ENCODE measurements around the gene KIF6. TPM values are rescaled to one million over a fixed set of nuclear protein-coding genes. Genes with fewer than 3 reads are reported as not detected.

Gene KIF6
- total and polyA plus RNA-seq, 2 donors (not counting 1 experiment from before 2014, with no cell fraction given) = not detected

DNA sequence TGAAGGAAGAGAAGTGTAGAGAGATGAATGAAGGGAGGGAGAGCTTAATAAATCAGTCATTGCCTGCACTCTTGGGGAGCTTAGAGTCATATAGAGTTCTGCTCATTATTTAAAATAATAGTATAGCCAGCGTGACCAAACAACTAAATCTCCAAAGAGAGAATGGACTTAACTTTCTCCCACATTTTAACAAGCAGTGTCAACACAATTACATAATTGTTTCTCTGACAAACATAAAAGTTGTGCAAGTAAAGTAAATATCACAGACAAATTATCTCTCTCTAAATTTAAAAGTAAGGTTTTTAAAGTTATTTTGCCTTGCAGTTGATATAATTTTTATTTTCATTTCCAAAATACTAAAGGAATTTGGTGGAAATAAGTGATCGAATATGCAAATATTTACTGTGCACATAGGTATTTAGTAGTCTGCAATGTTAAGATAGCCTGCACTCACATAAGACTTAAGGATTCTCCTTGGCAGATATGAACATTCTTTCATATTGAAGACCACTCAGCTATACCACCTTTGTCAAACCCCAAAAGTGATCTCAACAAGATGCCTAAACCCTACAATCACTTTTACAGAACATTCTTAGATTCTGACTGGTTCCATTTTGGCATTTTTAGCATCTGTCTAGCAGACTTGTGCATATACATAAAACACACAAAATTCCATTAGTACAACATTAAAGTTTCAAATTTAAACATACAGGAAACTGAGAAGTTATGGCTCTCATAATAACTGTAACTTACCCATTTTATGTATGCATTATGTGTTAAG is 67.7 kb downstream of the KIF6 start:
- Histone ChIP-seq H2AFZ (ENCODE audit: insufficient read depth, low read depth, low read length, poor library complexity, severe bottlenecking) (no peak overlapping the region), H3K4me1 (ENCODE audit: control insufficient read depth in 2 of 2, insufficient read depth in 2 of 2, low read length in 2 of 2) (no peaks in the 10 kb centered on the region), H3K4me2 (replicated peaks; ENCODE audit: low read depth, low read length, poor library complexity, severe bottlenecking) (no peak overlapping the region), H3K36me3 (replicated peaks in 1 of 2; ENCODE audit: control extremely low read depth in 1 of 2, control insufficient read depth in 1 of 2, extremely low read depth in 1 of 2, insufficient read depth in 2 of 2, low read length in 1 of 2) (no peaks in the 10 kb centered on the region), H3K27me3 (replicated peaks in 1 of 4; ENCODE audit: control extremely low read depth in 1 of 4, control insufficient read depth in 3 of 4, insufficient read depth in 4 of 4, low read length in 3 of 4) (no peaks in the 10 kb centered on the region), H3K79me2 (ENCODE audit: control insufficient read depth, insufficient read depth, low read length) (no peaks in the 10 kb centered on the region), H4K20me1 (ENCODE audit: control insufficient read depth, insufficient read depth, low read length, poor library complexity, severe bottlenecking) (no peaks in the 10 kb centered on the region), H3K4me3 (ENCODE audit: control extremely low read depth in 1 of 5, extremely low read depth in 1 of 5, insufficient read depth in 1 of 5, low read depth in 2 of 5, low read length in 4 of 5) (no peak overlapping the region), H3K9me3 (ENCODE audit: control extremely low read depth in 1 of 3, control insufficient read depth in 2 of 3, insufficient read depth in 1 of 3, low read length in 2 of 3) (no peaks in the 10 kb centered on the region), H3K27ac (ENCODE audit: low read length in 2 of 2) (no peak overlapping the region), H3K9ac (ENCODE audit: low read length) (no peak overlapping the region)
- WGBS (ENCODE audit: insufficient coverage) = no CpG with 5 or more reads among the region's 2 CpGs
- Mint-ChIP-seq H3K27me3 (peaks cover 13% of the 10 kb centered on the region), H3K9me3 (ENCODE audit: insufficient read depth) (no peaks in the 10 kb centered on the region), H3K4me3 (no peak overlapping the region), H3K4me1 (no peaks in the 10 kb centered on the region), H3K27ac (no peak overlapping the region)
- DNase-seq (no peak), ATAC-seq (ENCODE audit: low read depth) (no peak)
- POLR2A ChIA-PET = no interaction called here
- no peak for TF ChIP-seq EZH2 (IDR thresholded peaks at IDR 0.05; ENCODE audit: borderline replicate concordance, insufficient read depth, low read depth, low read length, poor library complexity, severe bottlenecking)
- TF ChIP-seq CTCF (IDR thresholded peaks at IDR 0.05) = no peak
- intact Hi-C loops (cut with micrococcal nuclease) = no loop called here
- CTCF ChIA-PET = no interaction called here

- ATAC-seq (ENCODE audit: low read depth) = no peak
- CTCF ChIA-PET = no interaction called here
- intact Hi-C loops (cut with micrococcal nuclease) = no loop called here
Observed at GRCh38 chr6:39654121-39654520, 71.1 kb downstream of the KIF6 start.

More at GRCh38 chr6:39654121-39654520, 71.1 kb downstream of the KIF6 start:
- peaks cover 0 to 3% (median 0%) of the 10 kb centered on the region in 4 experiments for H3K27me3 ChIP-seq (replicated peaks in 1 of 4; ENCODE audit: control extremely low read depth in 1 of 4, control insufficient read depth in 3 of 4, insufficient read depth in 4 of 4, low read length in 3 of 4)
- Mint-ChIP-seq H3K4me3 (no peak overlapping the region), H3K9me3 (ENCODE audit: insufficient read depth) (no peaks in the 10 kb centered on the region), H3K27ac (no peak overlapping the region), H3K27me3 (peaks cover 21% of the 10 kb centered on the region), H3K4me1 (no peaks in the 10 kb centered on the region)
- 100% methylated on average over 1 of the region's 1 CpG for WGBS (ENCODE audit: insufficient coverage)
- H3K4me1 ChIP-seq (ENCODE audit: control insufficient read depth in 2 of 2, insufficient read depth in 2 of 2, low read length in 2 of 2) = no peaks in the 10 kb centered on the region
- no peak overlapping the region for H3K4me2 ChIP-seq (replicated peaks; ENCODE audit: low read depth, low read length, poor library complexity, severe bottlenecking)
- no peaks in the 10 kb centered on the region for H3K79me2 ChIP-seq (ENCODE audit: control insufficient read depth, insufficient read depth, low read length)
- POLR2A ChIA-PET = no interaction called here
- no peak for TF ChIP-seq CTCF (IDR thresholded peaks at IDR 0.05)
- TF ChIP-seq EZH2 (IDR thresholded peaks at IDR 0.05; ENCODE audit: borderline replicate concordance, insufficient read depth, low read depth, low read length, poor library complexity, severe bottlenecking) = no peak
- no peaks in the 10 kb centered on the region for H3K36me3 ChIP-seq (replicated peaks in 1 of 2; ENCODE audit: control extremely low read depth in 1 of 2, control insufficient read depth in 1 of 2, extremely low read depth in 1 of 2, insufficient read depth in 2 of 2, low read length in 1 of 2)
- no peak overlapping the region for H2AFZ ChIP-seq (ENCODE audit: insufficient read depth, low read depth, low read length, poor library complexity, severe bottlenecking)
- H3K9me3 ChIP-seq (ENCODE audit: control extremely low read depth in 1 of 3, control insufficient read depth in 2 of 3, insufficient read depth in 1 of 3, low read length in 2 of 3) = no peaks in the 10 kb centered on the region
- H3K27ac ChIP-seq (ENCODE audit: low read length in 2 of 2) = no peak overlapping the region
- no peak overlapping the region for H3K9ac ChIP-seq (ENCODE audit: low read length)
- H3K4me3 ChIP-seq (ENCODE audit: control extremely low read depth in 1 of 5, extremely low read depth in 1 of 5, insufficient read depth in 1 of 5, low read depth in 2 of 5, low read length in 4 of 5) = no peak overlapping the region
- no peaks in the 10 kb centered on the region for H4K20me1 ChIP-seq (ENCODE audit: control insufficient read depth, insufficient read depth, low read length, poor library complexity, severe bottlenecking)
- DNase-seq = no peak

Data from B cell (primary cell).